Measurements from ENCODE around the gene TSPAN31.

Gene TSPAN31

GRCh38 chr12:57752668-57753000, 7.8 kb downstream of the TSPAN31 start:
- peak overlapping the region; percentile 59 to 64 for H3K27ac ChIP-seq (ENCODE audit: low read depth in 2 of 2, low read length in 2 of 2)
- H3K4me1 ChIP-seq (ENCODE audit: control insufficient read depth in 2 of 2, insufficient read depth in 2 of 2, low read length in 2 of 2): peaks cover 40% of the 10 kb centered on the region in 2 donors
- no peaks in the 10 kb centered on the region for H3K27me3 ChIP-seq (ENCODE audit: control insufficient read depth in 2 of 2, insufficient read depth in 2 of 2, low read length in 2 of 2)
- H3K9ac ChIP-seq (ENCODE audit: low read depth in 1 of 2, low read length in 2 of 2): peak overlapping the region; percentile 61 to 88
- H3K36me3 ChIP-seq (ENCODE audit: control insufficient read depth in 2 of 2, insufficient read depth in 2 of 2, low read length in 2 of 2): peaks cover 16 to 21% of the 10 kb centered on the region in 2 donors
- peak overlapping the region; percentile 57 to 89 for H3K4me3 ChIP-seq (ENCODE audit: low read length in 2 of 2)
- no peaks in the 10 kb centered on the region for H3K9me3 ChIP-seq (ENCODE audit: control insufficient read depth in 2 of 2, low read length in 2 of 2)

- H3K27me3 ChIP-seq (ENCODE audit: control insufficient read depth in 2 of 2, insufficient read depth in 2 of 2, low read length in 2 of 2): no peaks in the 10 kb centered on the region
- peaks cover 40 to 42% of the 10 kb centered on the region in 2 donors for H3K4me1 ChIP-seq (ENCODE audit: control insufficient read depth in 2 of 2, insufficient read depth in 2 of 2, low read length in 2 of 2)
- no peak overlapping the region for H3K4me3 ChIP-seq (ENCODE audit: low read length in 2 of 2)
- H3K9me3 ChIP-seq (ENCODE audit: control insufficient read depth in 2 of 2, low read length in 2 of 2): no peaks in the 10 kb centered on the region
- H3K9ac ChIP-seq (ENCODE audit: low read depth in 1 of 2, low read length in 2 of 2): peak overlapping the region; percentile 14 to 36
- peaks cover 15 to 25% of the 10 kb centered on the region in 2 donors for H3K36me3 ChIP-seq (ENCODE audit: control insufficient read depth in 2 of 2, insufficient read depth in 2 of 2, low read length in 2 of 2)
- peak overlapping the region; percentile 53 to 62 for H3K27ac ChIP-seq (ENCODE audit: low read depth in 2 of 2, low read length in 2 of 2)
These were observed 9.0 kb downstream of the TSPAN31 start for GRCh38 chr12:57753756-57754337.

- Histone ChIP-seq H3K9ac (ENCODE audit: low read depth in 1 of 2, low read length in 2 of 2) (peak within 1 kb of the TSS; percentile 63 to 78), H3K4me1 (ENCODE audit: control insufficient read depth in 2 of 2, insufficient read depth in 2 of 2, low read length in 2 of 2) (peaks cover 40 to 42% of the 10 kb centered on the region in 2 donors), H3K4me3 (ENCODE audit: low read length in 2 of 2) (peak within 1 kb of the TSS; percentile 60 to 76), H3K9me3 (ENCODE audit: control insufficient read depth in 2 of 2, low read length in 2 of 2) (no peaks in the 10 kb centered on the region), H3K27ac (ENCODE audit: low read depth in 2 of 2, low read length in 2 of 2) (peak within 1 kb of the TSS; percentile 53 to 72), H3K36me3 (ENCODE audit: control insufficient read depth in 2 of 2, insufficient read depth in 2 of 2, low read length in 2 of 2) (peaks cover 13 to 22% of the 10 kb centered on the region in 2 donors), H3K27me3 (ENCODE audit: control insufficient read depth in 2 of 2, insufficient read depth in 2 of 2, low read length in 2 of 2) (no peaks in the 10 kb centered on the region)
These were observed 9.8 kb downstream of the TSPAN31 start, which contains the start of gene MARCHF9 for GRCh38 chr12:57754411-57755193. Gene MARCHF9, plus strand, starts transcription at chr12:57755103. Its CDS starts 426 bp downstream, at chr12:57755529.

GRCh38 chr12:57755194-57755453, 10.3 kb downstream of the TSPAN31 start:
- Histone ChIP-seq H3K36me3 (ENCODE audit: control insufficient read depth in 2 of 2, insufficient read depth in 2 of 2, low read length in 2 of 2) (peaks cover 13 to 20% of the 10 kb centered on the region in 2 donors), H3K9me3 (ENCODE audit: control insufficient read depth in 2 of 2, low read length in 2 of 2) (no peaks in the 10 kb centered on the region), H3K9ac (ENCODE audit: low read depth in 1 of 2, low read length in 2 of 2) (no peak overlapping the region), H3K27me3 (ENCODE audit: control insufficient read depth in 2 of 2, insufficient read depth in 2 of 2, low read length in 2 of 2) (no peaks in the 10 kb centered on the region), H3K4me1 (ENCODE audit: control insufficient read depth in 2 of 2, insufficient read depth in 2 of 2, low read length in 2 of 2) (peaks cover 40 to 42% of the 10 kb centered on the region in 2 donors), H3K4me3 (ENCODE audit: low read length in 2 of 2) (peak overlapping the region; percentile 41 to 60), H3K27ac (ENCODE audit: low read depth in 2 of 2, low read length in 2 of 2) (peak overlapping the region; percentile 53 to 72)

- Histone ChIP-seq H3K27ac (ENCODE audit: low read depth in 2 of 2, low read length in 2 of 2) (peak overlapping the region; percentile 32 to 72), H3K4me1 (ENCODE audit: control insufficient read depth in 2 of 2, insufficient read depth in 2 of 2, low read length in 2 of 2) (peaks cover 40 to 42% of the 10 kb centered on the region in 2 donors), H3K36me3 (ENCODE audit: control insufficient read depth in 2 of 2, insufficient read depth in 2 of 2, low read length in 2 of 2) (peaks cover 7 to 16% of the 10 kb centered on the region in 2 donors), H3K9ac (ENCODE audit: low read depth in 1 of 2, low read length in 2 of 2) (peak overlapping the region; percentile 63 to 78), H3K27me3 (ENCODE audit: control insufficient read depth in 2 of 2, insufficient read depth in 2 of 2, low read length in 2 of 2) (no peaks in the 10 kb centered on the region), H3K9me3 (ENCODE audit: control insufficient read depth in 2 of 2, low read length in 2 of 2) (no peaks in the 10 kb centered on the region), H3K4me3 (ENCODE audit: low read length in 2 of 2) (peak overlapping the region; percentile 60 to 76)
These were observed 10.9 kb downstream of the TSPAN31 start for GRCh38 chr12:57755454-57756372.

- H3K4me3 ChIP-seq (ENCODE audit: low read length in 2 of 2): peak overlapping the region; percentile 60 to 76
- peaks cover 32 to 34% of the 10 kb centered on the region in 2 donors for H3K4me1 ChIP-seq (ENCODE audit: control insufficient read depth in 2 of 2, insufficient read depth in 2 of 2, low read length in 2 of 2)
- H3K27me3 ChIP-seq (ENCODE audit: control insufficient read depth in 2 of 2, insufficient read depth in 2 of 2, low read length in 2 of 2): no peaks in the 10 kb centered on the region
- no peak overlapping the region for H3K27ac ChIP-seq (ENCODE audit: low read depth in 2 of 2, low read length in 2 of 2)
- H3K36me3 ChIP-seq (ENCODE audit: control insufficient read depth in 2 of 2, insufficient read depth in 2 of 2, low read length in 2 of 2): peaks cover 7 to 16% of the 10 kb centered on the region in 2 donors
- H3K9me3 ChIP-seq (ENCODE audit: control insufficient read depth in 2 of 2, low read length in 2 of 2): no peaks in the 10 kb centered on the region
- peak overlapping the region in 1 of 2 donors; percentile 63 for H3K9ac ChIP-seq (ENCODE audit: low read depth in 1 of 2, low read length in 2 of 2)
These were observed 11.8 kb downstream of the TSPAN31 start for GRCh38 chr12:57756406-57757341.

GRCh38 chr12:57757771-57758170, 12.9 kb downstream of the TSPAN31 start:
- H3K4me3 ChIP-seq (ENCODE audit: low read length in 2 of 2): no peak overlapping the region
- peaks cover 7 to 16% of the 10 kb centered on the region in 2 donors for H3K36me3 ChIP-seq (ENCODE audit: control insufficient read depth in 2 of 2, insufficient read depth in 2 of 2, low read length in 2 of 2)
- no peaks in the 10 kb centered on the region for H3K27me3 ChIP-seq (ENCODE audit: control insufficient read depth in 2 of 2, insufficient read depth in 2 of 2, low read length in 2 of 2)
- no peaks in the 10 kb centered on the region for H3K9me3 ChIP-seq (ENCODE audit: control insufficient read depth in 2 of 2, low read length in 2 of 2)
- H3K4me1 ChIP-seq (ENCODE audit: control insufficient read depth in 2 of 2, insufficient read depth in 2 of 2, low read length in 2 of 2): peaks cover 26 to 28% of the 10 kb centered on the region in 2 donors
- H3K9ac ChIP-seq (ENCODE audit: low read depth in 1 of 2, low read length in 2 of 2): no peak overlapping the region
- H3K27ac ChIP-seq (ENCODE audit: low read depth in 2 of 2, low read length in 2 of 2): no peak overlapping the region

GRCh38 chr12:57758552-57759359, 13.9 kb downstream of the TSPAN31 start:
- H3K9me3 ChIP-seq (ENCODE audit: control insufficient read depth in 2 of 2, low read length in 2 of 2): no peaks in the 10 kb centered on the region
- H3K9ac ChIP-seq (ENCODE audit: low read depth in 1 of 2, low read length in 2 of 2): no peak overlapping the region
- H3K4me3 ChIP-seq (ENCODE audit: low read length in 2 of 2): no peak overlapping the region
- H3K27ac ChIP-seq (ENCODE audit: low read depth in 2 of 2, low read length in 2 of 2): no peak overlapping the region
- peaks cover 0 to 4% of the 10 kb centered on the region in 2 donors for H3K27me3 ChIP-seq (ENCODE audit: control insufficient read depth in 2 of 2, insufficient read depth in 2 of 2, low read length in 2 of 2)
- H3K4me1 ChIP-seq (ENCODE audit: control insufficient read depth in 2 of 2, insufficient read depth in 2 of 2, low read length in 2 of 2): peaks cover 19 to 22% of the 10 kb centered on the region in 2 donors
- peaks cover 7 to 16% of the 10 kb centered on the region in 2 donors for H3K36me3 ChIP-seq (ENCODE audit: control insufficient read depth in 2 of 2, insufficient read depth in 2 of 2, low read length in 2 of 2)

All from mucosa of rectum (tissue), 2 donors.